ENCODE data around the gene VSIG1. TPM values are rescaled to one million over a fixed set of nuclear protein-coding genes. Genes with fewer than 3 reads are reported as not detected.

The VSIG1 gene
- total RNA-seq, 1 donor from 2014 or later = not detected

DNA sequence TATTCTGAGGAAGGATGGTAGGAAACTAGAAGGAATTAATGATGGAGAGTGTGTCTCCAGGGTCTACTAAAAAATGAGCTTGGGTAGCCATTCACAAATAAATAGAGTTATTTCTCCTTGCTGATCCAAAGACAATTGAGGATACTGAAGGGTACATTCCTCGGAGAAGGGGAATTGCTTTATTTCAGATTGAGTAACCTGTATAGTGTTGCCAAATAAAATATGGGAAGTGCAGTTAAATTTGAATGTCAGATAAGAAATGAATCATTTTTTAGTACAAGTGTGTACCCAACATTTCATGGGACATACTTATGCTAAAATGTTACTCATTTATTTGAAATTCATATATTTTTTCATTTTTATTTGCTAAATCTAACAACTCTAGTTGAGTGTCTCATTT lies 16.0 kb upstream of the VSIG1 start:
- H3K4me1 ChIP-seq = no peaks in the 10 kb centered on the region
- TF ChIP-seq, protein P1, sequence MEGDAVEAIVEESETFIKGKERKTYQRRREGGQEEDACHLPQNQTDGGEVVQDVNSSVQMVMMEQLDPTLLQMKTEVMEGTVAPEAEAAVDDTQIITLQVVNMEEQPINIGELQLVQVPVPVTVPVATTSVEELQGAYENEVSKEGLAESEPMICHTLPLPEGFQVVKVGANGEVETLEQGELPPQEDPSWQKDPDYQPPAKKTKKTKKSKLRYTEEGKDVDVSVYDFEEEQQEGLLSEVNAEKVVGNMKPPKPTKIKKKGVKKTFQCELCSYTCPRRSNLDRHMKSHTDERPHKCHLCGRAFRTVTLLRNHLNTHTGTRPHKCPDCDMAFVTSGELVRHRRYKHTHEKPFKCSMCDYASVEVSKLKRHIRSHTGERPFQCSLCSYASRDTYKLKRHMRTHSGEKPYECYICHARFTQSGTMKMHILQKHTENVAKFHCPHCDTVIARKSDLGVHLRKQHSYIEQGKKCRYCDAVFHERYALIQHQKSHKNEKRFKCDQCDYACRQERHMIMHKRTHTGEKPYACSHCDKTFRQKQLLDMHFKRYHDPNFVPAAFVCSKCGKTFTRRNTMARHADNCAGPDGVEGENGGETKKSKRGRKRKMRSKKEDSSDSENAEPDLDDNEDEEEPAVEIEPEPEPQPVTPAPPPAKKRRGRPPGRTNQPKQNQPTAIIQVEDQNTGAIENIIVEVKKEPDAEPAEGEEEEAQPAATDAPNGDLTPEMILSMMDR (IDR thresholded peaks at IDR 0.05; ENCODE audit: borderline replicate concordance) = no peak
- no peaks in the 10 kb centered on the region for H3K27me3 ChIP-seq (ENCODE audit: low read depth)
- no peaks in the 10 kb centered on the region for H3K9me3 ChIP-seq (replicated peaks)
- H3K27ac ChIP-seq (replicated peaks) = no peak overlapping the region
- no peak for DNase-seq
- no peak overlapping the region for H3K4me3 ChIP-seq
- intact Hi-C loops (cut with micrococcal nuclease) = no loop called here
- H3K36me3 ChIP-seq = no peaks in the 10 kb centered on the region

DNA sequence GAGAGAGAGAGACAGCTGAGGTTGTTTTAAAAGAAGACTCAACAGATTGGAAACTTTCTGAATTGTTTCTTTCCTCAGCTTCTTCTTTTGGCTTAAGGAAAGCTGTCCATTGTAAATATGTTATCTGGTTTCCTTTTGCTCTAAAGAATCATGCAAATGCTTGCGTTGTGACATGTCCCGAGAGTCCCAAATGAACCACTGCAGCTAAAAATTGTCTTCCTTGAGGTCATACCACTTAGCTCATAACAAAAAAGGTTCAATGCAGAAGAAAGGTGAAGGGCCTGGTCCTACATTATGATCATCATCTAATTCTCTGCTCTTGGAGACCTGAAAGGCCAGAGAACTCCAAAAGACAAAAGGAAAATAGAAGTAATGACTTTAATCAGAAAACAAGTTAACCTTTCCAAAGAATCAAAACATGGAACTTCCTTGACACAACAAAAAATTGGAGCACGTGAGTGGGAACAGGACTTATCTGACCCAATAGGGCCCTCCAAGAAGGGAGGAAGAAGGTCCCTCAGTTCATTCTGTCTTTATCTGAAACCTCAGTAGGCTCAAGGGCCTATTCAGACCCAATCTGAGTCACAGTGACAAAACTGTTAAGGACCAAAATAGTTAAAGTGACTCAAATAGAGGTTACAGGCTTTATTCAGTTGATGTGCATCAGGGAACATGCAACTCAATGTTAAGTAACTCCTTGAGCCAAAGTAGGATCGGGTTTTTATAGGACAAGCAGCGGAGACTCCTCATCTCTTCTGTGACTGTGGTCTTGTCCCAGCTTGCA lies 14.7 kb upstream of the VSIG1 start:
- TF ChIP-seq, protein P1 (IDR thresholded peaks at IDR 0.05; ENCODE audit: borderline replicate concordance) = no peak
- H3K27me3 ChIP-seq (ENCODE audit: low read depth) = no peaks in the 10 kb centered on the region
- no peaks in the 10 kb centered on the region for H3K36me3 ChIP-seq
- H3K9me3 ChIP-seq (replicated peaks) = no peaks in the 10 kb centered on the region
- H3K4me3 ChIP-seq = no peak overlapping the region
- H3K27ac ChIP-seq (replicated peaks) = no peak overlapping the region
- intact Hi-C loops (cut with micrococcal nuclease) = no loop called here
- no peaks in the 10 kb centered on the region for H3K4me1 ChIP-seq
- DNase-seq = no peak

DNA sequence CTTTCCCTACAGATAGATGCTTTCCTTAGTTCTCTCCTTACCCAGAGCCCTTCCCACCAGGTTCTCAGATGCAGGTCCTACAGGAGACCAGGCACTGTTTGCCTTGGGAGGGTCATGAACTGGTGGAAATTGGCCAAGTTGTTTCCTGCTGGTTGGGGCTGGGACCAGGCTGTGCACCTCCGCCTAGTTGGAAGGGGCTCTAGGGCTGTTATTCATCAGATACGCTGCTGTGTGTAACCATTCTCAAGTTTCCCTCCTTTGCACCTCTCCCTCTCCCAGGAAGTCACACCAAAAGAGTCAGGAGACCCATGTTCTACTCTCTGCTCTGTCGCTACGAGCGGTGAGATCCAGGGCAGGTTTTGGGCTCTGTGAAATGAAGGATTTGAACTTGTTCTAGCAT lies 11.9 kb upstream of the VSIG1 start:
- DNase-seq = no peak
- H3K4me3 ChIP-seq = no peak overlapping the region
- no peak overlapping the region for H3K27ac ChIP-seq (replicated peaks)
- no peaks in the 10 kb centered on the region for H3K27me3 ChIP-seq (ENCODE audit: low read depth)
- no peaks in the 10 kb centered on the region for H3K36me3 ChIP-seq
- no peaks in the 10 kb centered on the region for H3K9me3 ChIP-seq (replicated peaks)
- intact Hi-C loops (cut with micrococcal nuclease) = no loop called here
- no peaks in the 10 kb centered on the region for H3K4me1 ChIP-seq
- TF ChIP-seq, protein P1 (IDR thresholded peaks at IDR 0.05; ENCODE audit: borderline replicate concordance) = no peak

DNA sequence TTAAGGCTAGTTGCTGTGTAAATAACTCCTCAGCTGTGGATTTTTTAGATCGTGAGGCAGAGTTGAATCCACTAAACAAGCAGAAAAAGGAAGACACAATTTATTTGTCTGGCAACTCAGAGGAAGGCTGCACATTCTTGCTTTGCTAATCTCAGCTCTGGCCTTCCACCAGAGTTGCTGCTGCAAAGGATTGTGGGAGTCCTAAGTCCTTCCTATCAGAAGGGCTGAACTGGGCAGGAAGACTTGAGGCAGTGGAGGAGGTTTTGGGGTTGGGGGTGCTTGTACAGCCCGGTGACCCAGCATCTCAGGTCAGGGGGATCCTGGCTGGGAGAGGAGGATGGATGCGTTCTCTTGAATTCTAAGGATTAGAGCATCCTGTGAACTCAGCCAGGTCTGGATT lies 11.0 kb upstream of the VSIG1 start:
- DNase-seq = no peak
- Histone ChIP-seq H3K4me1 (no peaks in the 10 kb centered on the region), H3K27ac (replicated peaks) (no peak overlapping the region), H3K36me3 (no peaks in the 10 kb centered on the region), H3K9me3 (replicated peaks) (no peaks in the 10 kb centered on the region), H3K27me3 (ENCODE audit: low read depth) (no peaks in the 10 kb centered on the region), H3K4me3 (no peak overlapping the region)
- intact Hi-C loops (cut with micrococcal nuclease) = no loop called here
- TF ChIP-seq, protein P1 (IDR thresholded peaks at IDR 0.05; ENCODE audit: borderline replicate concordance) = no peak

DNA sequence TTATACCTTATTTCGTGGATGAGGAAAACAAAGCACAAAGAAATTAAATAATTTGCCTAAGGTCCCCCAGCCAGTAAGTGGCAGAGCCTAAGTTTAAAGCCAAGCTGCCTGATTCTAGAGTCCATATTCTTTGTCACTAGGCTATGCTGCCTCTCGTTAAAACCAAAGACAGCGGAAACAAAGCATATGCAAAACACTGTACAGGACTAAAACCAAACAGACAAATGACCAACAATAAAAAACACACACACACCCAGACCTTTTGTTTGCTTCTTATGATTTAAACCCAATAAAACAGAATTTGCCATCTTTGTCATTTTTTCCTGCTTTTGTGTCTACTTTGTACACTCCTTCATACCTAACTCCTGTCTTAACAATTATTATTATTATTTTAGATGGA lies 10.1 kb upstream of the VSIG1 start:
- DNase-seq = no peak
- Histone ChIP-seq H3K27me3 (ENCODE audit: low read depth) (no peaks in the 10 kb centered on the region), H3K4me1 (no peaks in the 10 kb centered on the region), H3K9me3 (replicated peaks) (no peaks in the 10 kb centered on the region), H3K27ac (replicated peaks) (no peak overlapping the region), H3K36me3 (no peaks in the 10 kb centered on the region), H3K4me3 (no peak overlapping the region)
- intact Hi-C loops (cut with micrococcal nuclease) = no loop called here
- TF ChIP-seq, protein P1 (IDR thresholded peaks at IDR 0.05; ENCODE audit: borderline replicate concordance) = no peak

All from left ventricle myocardium inferior (tissue), 1 donor.